K562 (cell line): Measurements from ENCODE around the gene SLC5A6. TPM values are rescaled to one million over a fixed set of nuclear protein-coding genes. Genes with fewer than 3 reads are reported as not detected.
A peak's percentile ranks its signal among the peaks of the same experiment; 100 is the strongest.

Source experiments
- CBFA2T3 ChIP-seq: fragments of 450-650 bp; IDR thresholded peaks from 2 replicates; pipeline ENCODE4 v1.6.1; 2017
- DPF2 ChIP-seq: fragments of 450-650 bp; IDR thresholded peaks from 2 replicates; pipeline ENCODE4 v1.6.1; 2016
- EP400 ChIP-seq: fragments of 450-650 bp; IDR thresholded peaks from 2 replicates; pipeline ENCODE4 v1.6.1; 2017; ENCODE audit warnings: antibody characterized with exemption, mild to moderate bottlenecking, moderate library complexity
- HEY1 ChIP-seq: fragments of 250-450 bp; sonication (Bioruptor Pico); IDR thresholded peaks from 2 replicates; pipeline ENCODE4 v1.5.0; 2020; ENCODE audit warnings: mild to moderate bottlenecking, moderate library complexity, borderline replicate concordance
- HNRNPLL ChIP-seq: fragments of 200-400 bp; formaldehyde crosslinking; IDR thresholded peaks from 2 replicates; pipeline ENCODE4 v1.6.1; 2017; ENCODE audit warnings: low read length, low read depth, mild to moderate bottlenecking; ENCODE audit not compliant: poor library complexity, severe bottlenecking
- HOXB6 ChIP-seq: fragments of 250-450 bp; sonication (Bioruptor Pico); IDR thresholded peaks from 2 replicates; pipeline ENCODE4 v1.5.1; 2022; ENCODE audit warnings: mild to moderate bottlenecking, borderline replicate concordance
- NFATC3 ChIP-seq: fragments of 450-650 bp; IDR thresholded peaks from 2 replicates; pipeline ENCODE4 v1.6.1; 2017; ENCODE audit warnings: mild to moderate bottlenecking
- RB1 ChIP-seq: fragments of 450-650 bp; IDR thresholded peaks from 2 replicates; pipeline ENCODE4 v1.6.1; 2017; ENCODE audit warnings: low read depth, mild to moderate bottlenecking
- RBFOX2 ChIP-seq: fragments of 200-400 bp; formaldehyde crosslinking; IDR thresholded peaks from 2 replicates; pipeline ENCODE4 v1.6.1; 2017; ENCODE audit warnings: low read depth, mild to moderate bottlenecking, low read length, moderate library complexity
- RBM25 ChIP-seq: fragments of 200-400 bp; formaldehyde crosslinking; IDR thresholded peaks from 2 replicates; pipeline ENCODE4 v1.6.1; 2018; ENCODE audit warnings: low read length, low read depth, moderate library complexity; ENCODE audit not compliant: severe bottlenecking
- STAG1 ChIP-seq: sonication (generic); formaldehyde crosslinking; IDR thresholded peaks from 2 replicates; pipeline ENCODE4 v1.5.0; 2020; ENCODE audit warnings: missing genetic modification reagents, borderline replicate concordance
- ZNF217 ChIP-seq: sonication (generic); formaldehyde crosslinking; IDR thresholded peaks from 2 replicates; pipeline ENCODE4 v1.8.0; 2022; ENCODE audit warnings: mild to moderate bottlenecking, missing genetic modification reagents
- ZNF3 ChIP-seq: fragments of 250-450 bp; sonication (Bioruptor Pico); IDR thresholded peaks from 2 replicates; pipeline ENCODE4 v1.5.0; 2021; ENCODE audit warnings: mild to moderate bottlenecking, moderate library complexity
- ZNF445 ChIP-seq: fragments of 250-450 bp; sonication (Bioruptor Pico); IDR thresholded peaks from 2 replicates; pipeline ENCODE4 v1.4.0; 2020; ENCODE audit warnings: low read depth, mild to moderate bottlenecking, moderate library complexity
- ZNF717 ChIP-seq: fragments of 250-450 bp; sonication (Bioruptor Pico); IDR thresholded peaks from 2 replicates; pipeline ENCODE4 v1.5.0; 2021
- polyA plus RNA-seq, 8 experiments: library from polyadenylated mRNA; depleted of rRNA in 4 of 8; stranded (reverse) in 5 of 8; unstranded in 3 of 8; fragments of >200 nt; fragmentation: Nextera tagmentation in 2 of 8; fragmentation: Illumina TruSeq in 1 of 8; extraction: Ambion mirVana in 2 of 8; extraction: Trizol in 1 of 8; gene quantifications; 2 replicates each; pipeline versions ENCODE4 v1.2.1 to v1.2.3, GENCODE V29; 2011 to 2014; ENCODE audit warnings: inconsistent platforms in 1 of 8, missing spikeins in 1 of 8
- total RNA-seq, 7 experiments: library from RNA; depleted of rRNA in 6 of 7; stranded (reverse); fragments of >200 nt in 6 of 7; fragmentation: Illumina TruSeq in 2 of 7; extraction: Trizol in 2 of 7; gene quantifications; 2 replicates each; pipeline versions ENCODE4 v1.2.1 to v1.2.3, GENCODE V29; 2011 to 2021; ENCODE audit warnings: low replicate concordance in 1 of 7
- TF ChIP-seq, protein P1 (sequence below): sonication (generic); formaldehyde crosslinking; IDR thresholded peaks from 2 replicates; pipeline ENCODE4 v1.8.1; 2023; ENCODE audit warnings: missing genetic modification reagents, mild to moderate bottlenecking, borderline replicate concordance

Gene SLC5A6
- total and polyA plus RNA-seq, 9 of the 15 experiments (the other 6 are each of a cell fraction or from before 2014, with no cell fraction given), result 32.6 to 137 (median 107) TPM

DNA sequence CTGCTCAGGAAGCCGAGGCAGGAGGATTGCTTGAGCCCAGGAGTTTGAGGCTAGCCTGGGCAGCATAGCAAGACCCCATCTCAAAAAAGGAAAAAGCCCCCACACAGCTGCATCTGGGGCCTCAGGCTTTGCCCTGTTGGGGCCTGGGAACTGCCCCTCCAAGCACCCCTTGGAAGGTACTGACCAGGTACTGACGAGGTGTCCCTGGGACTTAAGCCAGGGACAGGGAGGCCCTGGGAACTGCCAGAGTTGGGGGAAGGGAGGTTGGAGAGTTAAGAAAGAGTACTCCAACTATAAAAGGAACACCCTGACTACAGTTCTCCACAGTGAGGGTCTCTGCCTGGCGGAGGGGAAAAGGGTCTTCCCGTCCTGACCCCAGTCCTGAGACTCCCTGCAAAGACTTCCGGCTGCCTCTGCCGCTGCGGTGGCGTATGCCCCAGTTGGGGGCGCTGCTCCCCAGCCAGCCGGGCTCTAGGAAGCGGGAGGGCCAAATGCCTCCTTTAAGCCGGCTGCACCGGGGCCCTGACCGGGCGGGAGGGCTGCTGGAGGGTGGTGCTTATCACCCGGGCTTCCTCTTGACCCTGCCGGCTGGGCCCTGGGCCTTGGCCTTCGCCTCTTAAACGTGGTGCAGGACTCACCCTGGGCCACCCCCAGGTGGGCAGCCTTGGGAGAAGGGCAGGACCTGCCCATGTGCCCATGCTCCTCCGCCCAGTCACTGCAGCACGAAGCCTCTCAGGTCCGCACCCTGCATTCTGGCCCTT lies 38.0 kb upstream of the SLC5A6 start (continued):
- TF ChIP-seq, protein P1, sequence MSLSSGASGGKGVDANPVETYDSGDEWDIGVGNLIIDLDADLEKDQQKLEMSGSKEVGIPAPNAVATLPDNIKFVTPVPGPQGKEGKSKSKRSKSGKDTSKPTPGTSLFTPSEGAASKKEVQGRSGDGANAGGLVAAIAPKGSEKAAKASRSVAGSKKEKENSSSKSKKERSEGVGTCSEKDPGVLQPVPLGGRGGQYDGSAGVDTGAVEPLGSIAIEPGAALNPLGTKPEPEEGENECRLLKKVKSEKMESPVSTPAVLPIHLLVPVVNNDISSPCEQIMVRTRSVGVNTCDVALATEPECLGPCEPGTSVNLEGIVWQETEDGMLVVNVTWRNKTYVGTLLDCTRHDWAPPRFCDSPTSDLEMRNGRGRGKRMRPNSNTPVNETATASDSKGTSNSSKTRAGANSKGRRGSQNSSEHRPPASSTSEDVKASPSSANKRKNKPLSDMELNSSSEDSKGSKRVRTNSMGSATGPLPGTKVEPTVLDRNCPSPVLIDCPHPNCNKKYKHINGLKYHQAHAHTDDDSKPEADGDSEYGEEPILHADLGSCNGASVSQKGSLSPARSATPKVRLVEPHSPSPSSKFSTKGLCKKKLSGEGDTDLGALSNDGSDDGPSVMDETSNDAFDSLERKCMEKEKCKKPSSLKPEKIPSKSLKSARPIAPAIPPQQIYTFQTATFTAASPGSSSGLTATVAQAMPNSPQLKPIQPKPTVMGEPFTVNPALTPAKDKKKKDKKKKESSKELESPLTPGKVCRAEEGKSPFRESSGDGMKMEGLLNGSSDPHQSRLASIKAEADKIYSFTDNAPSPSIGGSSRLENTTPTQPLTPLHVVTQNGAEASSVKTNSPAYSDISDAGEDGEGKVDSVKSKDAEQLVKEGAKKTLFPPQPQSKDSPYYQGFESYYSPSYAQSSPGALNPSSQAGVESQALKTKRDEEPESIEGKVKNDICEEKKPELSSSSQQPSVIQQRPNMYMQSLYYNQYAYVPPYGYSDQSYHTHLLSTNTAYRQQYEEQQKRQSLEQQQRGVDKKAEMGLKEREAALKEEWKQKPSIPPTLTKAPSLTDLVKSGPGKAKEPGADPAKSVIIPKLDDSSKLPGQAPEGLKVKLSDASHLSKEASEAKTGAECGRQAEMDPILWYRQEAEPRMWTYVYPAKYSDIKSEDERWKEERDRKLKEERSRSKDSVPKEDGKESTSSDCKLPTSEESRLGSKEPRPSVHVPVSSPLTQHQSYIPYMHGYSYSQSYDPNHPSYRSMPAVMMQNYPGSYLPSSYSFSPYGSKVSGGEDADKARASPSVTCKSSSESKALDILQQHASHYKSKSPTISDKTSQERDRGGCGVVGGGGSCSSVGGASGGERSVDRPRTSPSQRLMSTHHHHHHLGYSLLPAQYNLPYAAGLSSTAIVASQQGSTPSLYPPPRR (CRISPR knock-in tag), result no peak
- peak; percentile 28 for TF ChIP-seq HNRNPLL
- peak; percentile 80 for TF ChIP-seq STAG1
- TF ChIP-seq RBFOX2, result peak; percentile 49; the same call in 1 of the 2 replicates
- TF ChIP-seq CBFA2T3, result no peak
- TF ChIP-seq HEY1, result no peak
- TF ChIP-seq NFATC3, result no peak
- no peak for TF ChIP-seq ZNF217 (CRISPR knock-in tag)
- no peak for TF ChIP-seq HOXB6
- no peak for TF ChIP-seq RBM25
- TF ChIP-seq DPF2, result no peak; the same call in 1 of the 2 replicates
- TF ChIP-seq ZNF445 (CRISPR knock-in tag), result no peak
- no peak for TF ChIP-seq EP400
- peak; percentile 91 for TF ChIP-seq RB1
- TF ChIP-seq ZNF3 (CRISPR knock-in tag), result no peak
- TF ChIP-seq ZNF717, result no peak
- TF ChIP-seq, all 486 proteins: peak for 72
